Right lobe of liver (tissue), 4 donors: Measurements from ENCODE around the gene TWNK.

ENCODE experiments used
- POLR2A ChIP-seq: fragments of 450-650 bp; IDR thresholded peaks from one replicate; pipeline ENCODE4 v1.6.1; 2017; ENCODE audit warnings: antibody characterized with exemption, mild to moderate bottlenecking
- TF ChIP-seq, protein P1 (sequence below), 4 donors: fragments of 200-600 bp in 3 of 4; fragments of 450-650 bp in 1 of 4; IDR thresholded peaks; one replicate each; pipeline versions ENCODE4 v1.5.1 to v1.8.0; 2016 to 2022; ENCODE audit warnings: antibody characterized with exemption in 4 of 4, mild to moderate bottlenecking in 2 of 4
- donor health status: DM: no; HTN: no; CAD: no.
- donor health status: DM: no; HTN: no; CAD: no.
- donor health status: DM: no; HTN: yes; CAD: no.

GRCh38 chr10:100996678-100997359, 9.5 kb downstream of the TWNK start:
- TF ChIP-seq, protein P1, sequence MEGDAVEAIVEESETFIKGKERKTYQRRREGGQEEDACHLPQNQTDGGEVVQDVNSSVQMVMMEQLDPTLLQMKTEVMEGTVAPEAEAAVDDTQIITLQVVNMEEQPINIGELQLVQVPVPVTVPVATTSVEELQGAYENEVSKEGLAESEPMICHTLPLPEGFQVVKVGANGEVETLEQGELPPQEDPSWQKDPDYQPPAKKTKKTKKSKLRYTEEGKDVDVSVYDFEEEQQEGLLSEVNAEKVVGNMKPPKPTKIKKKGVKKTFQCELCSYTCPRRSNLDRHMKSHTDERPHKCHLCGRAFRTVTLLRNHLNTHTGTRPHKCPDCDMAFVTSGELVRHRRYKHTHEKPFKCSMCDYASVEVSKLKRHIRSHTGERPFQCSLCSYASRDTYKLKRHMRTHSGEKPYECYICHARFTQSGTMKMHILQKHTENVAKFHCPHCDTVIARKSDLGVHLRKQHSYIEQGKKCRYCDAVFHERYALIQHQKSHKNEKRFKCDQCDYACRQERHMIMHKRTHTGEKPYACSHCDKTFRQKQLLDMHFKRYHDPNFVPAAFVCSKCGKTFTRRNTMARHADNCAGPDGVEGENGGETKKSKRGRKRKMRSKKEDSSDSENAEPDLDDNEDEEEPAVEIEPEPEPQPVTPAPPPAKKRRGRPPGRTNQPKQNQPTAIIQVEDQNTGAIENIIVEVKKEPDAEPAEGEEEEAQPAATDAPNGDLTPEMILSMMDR (IDR thresholded peaks at IDR 0.05) = no peak
- no peak for TF ChIP-seq POLR2A
